Ovary (tissue), 9 donors: ENCODE data around the gene TARS2. TPM values are rescaled to one million over a fixed set of nuclear protein-coding genes. Genes with fewer than 3 reads are reported as not detected.

Experiments
- DNase-seq, 5 donors: peaks; one replicate each; pipeline ENCODE4 v3.0.0-alpha.2; 2019 to 2020
- H3K27ac ChIP-seq, 2 donors: fragments of 200-600 bp; one replicate each; pipeline versions ENCODE4 v1.5.1 to v1.8.0; 2019 to 2022
- H3K27me3 ChIP-seq: fragments of 200-600 bp; one replicate; pipeline ENCODE4 v1.8.0; 2022
- H3K36me3 ChIP-seq: fragments of 200-600 bp; sonication (generic); one replicate; pipeline ENCODE4 v1.5.1; 2019
- H3K4me1 ChIP-seq: one replicate; pipeline ENCODE4 v1.8.1; 2013; ENCODE audit warnings: mild to moderate bottlenecking, moderate library complexity; ENCODE audit not compliant: insufficient read depth
- H3K4me3 ChIP-seq: fragments of 200-600 bp; sonication (generic); one replicate; pipeline ENCODE4 v1.5.1; 2017
- H3K9me3 ChIP-seq, 2 donors: fragments of 200-600 bp in 1 of 2; sonication (generic) in 1 of 2; one replicate each; pipeline versions ENCODE4 v1.5.1 to v1.8.1; 2013 to 2019; ENCODE audit warnings: mild to moderate bottlenecking in 1 of 2, moderate library complexity in 1 of 2
- EP300 ChIP-seq: sonication (generic); formaldehyde crosslinking; IDR thresholded peaks from one replicate; pipeline ENCODE4 v1.6.1; 2017; ENCODE audit warnings: antibody characterized with exemption
- POLR2A ChIP-seq: fragments of 450-650 bp; IDR thresholded peaks from one replicate; pipeline ENCODE4 v1.6.1; 2017; ENCODE audit warnings: antibody characterized with exemption, mild to moderate bottlenecking, moderate library complexity
- WGBS, 3 donors: extraction: QIAGEN DNeasy Blood & Tissue Kit in 1 of 3; methylation state at CpG; one replicate each; pipeline versions ENCODE4 v1.1.5 to v1.1.7; 2013 to 2017; 5-methylcytosine and 5-hydroxymethylcytosine counted together
- intact Hi-C, 4 donors: fragments of 100-400 bp; cut with DNase I; formaldehyde crosslinking; loops; one replicate each; pipeline versions ENCODE4 v1.11.0 to v1.15.1; 2022 to 2023
- polyA plus RNA-seq, 2 donors: library from polyadenylated mRNA; stranded (reverse); fragments of 200-250 nt in 1 of 2; fragments of 350-450 nt in 1 of 2; fragmentation: Illumina TruSeq in 1 of 2; extraction: RNeasy Lipid Tissue Mini Kit (QIAGEN cat#74804) in 1 of 2; gene quantifications; one replicate each; pipeline ENCODE4 v1.2.3, GENCODE V29; 2013 to 2014
- total RNA-seq, 7 donors: library from RNA; depleted of rRNA in 2 of 7; stranded (reverse); fragments of >200 nt in 2 of 7; fragmentation: NEBNext Ultra II Directional in 3 of 7; extraction: Animal tissue kit (Norgen Biotek cat#: 25700) in 3 of 7; gene quantifications; one replicate each; pipeline versions ENCODE4 v1.1.0 to v1.2.4, GENCODE V29; 2016 to 2023
- TF ChIP-seq, protein P1 (sequence below), 3 donors: fragments of 450-650 bp in 2 of 3; fragments of 200-600 bp in 1 of 3; IDR thresholded peaks; one replicate each; pipeline versions ENCODE4 v1.5.1 to v1.8.0; 2016 to 2022; ENCODE audit warnings: antibody characterized with exemption in 3 of 3, mild to moderate bottlenecking in 1 of 3
- donor health status: DM: no; HTN: no; CAD: no; lungs with moderate emphysema.
- donor health status: DM: no; HTN: no; CAD: no.
- donor health status: Bipolar disorder and iron deficiency.
- donor health status: DM: yes; HTN: yes; CAD: no.
- donor health status: DM: no; HTN: no; CAD: no.
- donor health status: DM: yes; HTN: yes; CAD: no.

Gene TARS2
- total and polyA plus RNA-seq, 9 donors, result 8.0 to 24.3 (median 17.2) TPM

GRCh38 chr1:150477320-150477719 lies 9.9 kb upstream of the TARS2 start:
- Histone ChIP-seq H3K9me3 (no peaks in the 10 kb centered on the region), H3K27me3 (no peaks in the 10 kb centered on the region), H3K4me1 (peaks cover 19% of the 10 kb centered on the region), H3K4me3 (no peak overlapping the region), H3K27ac (no peak overlapping the region), H3K36me3 (no peaks in the 10 kb centered on the region)
- WGBS, 3 donors, result 82 to 95% (median 91%) methylated on average over 1 of the region's 1 CpG
- intact Hi-C loops, result no loop called here
- TF ChIP-seq, protein P1, sequence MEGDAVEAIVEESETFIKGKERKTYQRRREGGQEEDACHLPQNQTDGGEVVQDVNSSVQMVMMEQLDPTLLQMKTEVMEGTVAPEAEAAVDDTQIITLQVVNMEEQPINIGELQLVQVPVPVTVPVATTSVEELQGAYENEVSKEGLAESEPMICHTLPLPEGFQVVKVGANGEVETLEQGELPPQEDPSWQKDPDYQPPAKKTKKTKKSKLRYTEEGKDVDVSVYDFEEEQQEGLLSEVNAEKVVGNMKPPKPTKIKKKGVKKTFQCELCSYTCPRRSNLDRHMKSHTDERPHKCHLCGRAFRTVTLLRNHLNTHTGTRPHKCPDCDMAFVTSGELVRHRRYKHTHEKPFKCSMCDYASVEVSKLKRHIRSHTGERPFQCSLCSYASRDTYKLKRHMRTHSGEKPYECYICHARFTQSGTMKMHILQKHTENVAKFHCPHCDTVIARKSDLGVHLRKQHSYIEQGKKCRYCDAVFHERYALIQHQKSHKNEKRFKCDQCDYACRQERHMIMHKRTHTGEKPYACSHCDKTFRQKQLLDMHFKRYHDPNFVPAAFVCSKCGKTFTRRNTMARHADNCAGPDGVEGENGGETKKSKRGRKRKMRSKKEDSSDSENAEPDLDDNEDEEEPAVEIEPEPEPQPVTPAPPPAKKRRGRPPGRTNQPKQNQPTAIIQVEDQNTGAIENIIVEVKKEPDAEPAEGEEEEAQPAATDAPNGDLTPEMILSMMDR (IDR thresholded peaks at IDR 0.05), result no peak
- peak in 1 of 5 donors; percentile 15 for DNase-seq

GRCh38 chr1:150477733-150478132 lies 9.5 kb upstream of the TARS2 start:
- WGBS, 3 donors, result 58 to 70% (median 58%) methylated on average over 4 of the region's 4 CpGs
- H3K4me3 ChIP-seq, result no peak overlapping the region
- no peak overlapping the region for H3K27ac ChIP-seq
- no peaks in the 10 kb centered on the region for H3K9me3 ChIP-seq
- no peaks in the 10 kb centered on the region for H3K36me3 ChIP-seq
- intact Hi-C loops, result no loop called here
- H3K4me1 ChIP-seq, result peaks cover 16% of the 10 kb centered on the region
- H3K27me3 ChIP-seq, result no peaks in the 10 kb centered on the region
- DNase-seq, result no peak
- TF ChIP-seq EP300, result no peak
- TF ChIP-seq, protein P1 (IDR thresholded peaks at IDR 0.05), result no peak
- no peak for TF ChIP-seq POLR2A

DNA sequence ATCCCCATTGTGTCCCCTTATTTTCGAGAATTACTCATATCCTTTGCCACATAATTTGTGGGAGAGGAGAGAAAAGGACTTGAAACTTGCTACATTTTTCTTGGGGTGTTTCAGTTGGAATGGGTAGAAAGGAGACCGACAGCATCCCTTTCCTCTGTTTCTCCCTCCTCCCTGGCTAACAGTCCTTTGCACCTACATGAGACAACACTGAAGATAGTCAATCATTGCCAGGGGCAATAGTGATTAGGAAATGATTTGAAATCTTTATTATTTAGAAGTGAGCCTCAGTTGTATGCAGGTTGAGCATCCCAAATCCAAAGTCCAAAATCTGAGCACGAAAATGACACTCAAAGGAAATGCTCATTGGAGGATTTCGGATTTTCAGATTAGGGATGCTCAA lies 7.8 kb upstream of the TARS2 start:
- H3K27me3 ChIP-seq, result no peaks in the 10 kb centered on the region
- H3K36me3 ChIP-seq, result no peaks in the 10 kb centered on the region
- no peak overlapping the region for H3K27ac ChIP-seq
- H3K4me3 ChIP-seq, result no peak overlapping the region
- DNase-seq, result no peak
- H3K9me3 ChIP-seq, result no peaks in the 10 kb centered on the region
- TF ChIP-seq, protein P1 (IDR thresholded peaks at IDR 0.05), result no peak
- TF ChIP-seq POLR2A (no peak), EP300 (no peak)
- WGBS, 3 donors, result 56 to 63% (median 59%) methylated on average over 4 of the region's 4 CpGs
- H3K4me1 ChIP-seq, result peaks cover 12% of the 10 kb centered on the region
- intact Hi-C loops, result no loop called here

DNA sequence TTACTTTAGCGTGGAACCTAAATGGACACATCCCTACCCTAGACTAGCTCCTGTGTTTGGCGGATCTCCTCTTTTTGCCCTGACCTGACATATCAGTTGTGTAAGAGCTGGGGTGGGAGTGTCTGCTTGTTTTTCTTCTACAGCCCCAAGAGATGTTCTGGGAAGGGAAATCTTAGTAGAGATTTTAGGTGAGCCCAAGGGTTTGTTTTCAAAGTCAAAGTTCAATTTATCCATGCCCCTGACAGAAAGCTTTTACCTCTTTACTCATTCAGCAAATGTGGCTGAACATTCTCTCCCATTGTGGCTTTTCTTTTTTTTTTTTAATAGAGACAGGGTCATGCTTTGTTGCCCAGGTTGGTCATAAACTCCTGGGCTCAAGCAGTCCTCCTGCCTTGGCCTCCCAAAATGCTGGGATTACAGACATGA lies 7.3 kb upstream of the TARS2 start:
- no peak for DNase-seq

More for the DNA sequence above, 7.3 kb upstream of the TARS2 start:
- intact Hi-C loops, result no loop called here
- H3K4me3 ChIP-seq, result no peak overlapping the region
- no peak for TF ChIP-seq EP300
- TF ChIP-seq, protein P1 (IDR thresholded peaks at IDR 0.05), result no peak
- no peak for TF ChIP-seq POLR2A
- WGBS, 3 donors, result 17 to 40% (median 29%) methylated on average over 2 of the region's 2 CpGs
- H3K4me1 ChIP-seq, result peaks cover 9% of the 10 kb centered on the region
- H3K36me3 ChIP-seq, result no peaks in the 10 kb centered on the region
- no peak overlapping the region for H3K27ac ChIP-seq
- H3K9me3 ChIP-seq, result no peaks in the 10 kb centered on the region
- no peaks in the 10 kb centered on the region for H3K27me3 ChIP-seq
